Small intestine (tissue), 7 donors: ENCODE measurements around the gene ARSI. TPM values are rescaled to one million over a fixed set of nuclear protein-coding genes. Genes with fewer than 3 reads are reported as not detected.

Experiments used
- DNase-seq, 2 donors: peaks; one replicate each; pipeline versions ENCODE4 v3.0.0 to v3.0.0-alpha.2; 2013
- FAIRE-seq: peaks from 2 replicates; lab custom pipeline; 2012; peaks lifted over from hg19 to GRCh38; lab: Jason Lieb, UNC
- H3K27ac ChIP-seq, 3 donors: one replicate each; pipeline ENCODE4 v1.5.1; 2013; ENCODE audit warnings: low read length in 2 of 3, mild to moderate bottlenecking in 2 of 3, control low read depth in 1 of 3, inconsistent platforms in 1 of 3, low read depth in 1 of 3, moderate library complexity in 1 of 3
- H3K27me3 ChIP-seq, 3 donors: one replicate each; pipeline ENCODE4 v1.6.1; 2013; ENCODE audit warnings: low read length in 3 of 3, inconsistent platforms in 1 of 3; ENCODE audit not compliant: control insufficient read depth in 3 of 3, insufficient read depth in 3 of 3
- H3K36me3 ChIP-seq, 3 donors: one replicate each; pipeline ENCODE4 v1.6.1; 2013; ENCODE audit warnings: low read length in 3 of 3, inconsistent platforms in 1 of 3, low read depth in 1 of 3, mild to moderate bottlenecking in 1 of 3, moderate library complexity in 1 of 3; ENCODE audit not compliant: control insufficient read depth in 3 of 3, insufficient read depth in 2 of 3
- H3K4me1 ChIP-seq, 3 donors: one replicate each; pipeline ENCODE4 v1.6.1; 2013; ENCODE audit warnings: low read length in 2 of 3, inconsistent platforms in 1 of 3, low read depth in 1 of 3, mild to moderate bottlenecking in 1 of 3, moderate library complexity in 1 of 3; ENCODE audit not compliant: control insufficient read depth in 3 of 3, insufficient read depth in 2 of 3
- H3K4me3 ChIP-seq, 3 donors: one replicate each; pipeline ENCODE4 v1.5.1; 2013; ENCODE audit warnings: low read length in 3 of 3, control low read depth in 1 of 3, inconsistent platforms in 1 of 3, low read depth in 1 of 3, mild to moderate bottlenecking in 1 of 3, moderate library complexity in 1 of 3
- H3K9me3 ChIP-seq, 2 donors: one replicate each; pipeline ENCODE4 v1.6.1; 2013; ENCODE audit warnings: low read depth in 1 of 2, low read length in 1 of 2; ENCODE audit not compliant: control insufficient read depth in 2 of 2, insufficient read depth in 1 of 2
- WGBS, 3 donors: extraction: QIAGEN DNeasy Blood & Tissue Kit; methylation state at CpG; one replicate each; pipeline ENCODE4 v1.1.7; 2013; 5-methylcytosine and 5-hydroxymethylcytosine counted together
- polyA plus RNA-seq, 4 donors: library from polyadenylated mRNA; stranded (reverse) in 3 of 4; unstranded in 1 of 4; fragments of 200-250 nt in 3 of 4; fragments of 120-200 nt in 1 of 4; gene quantifications; one replicate each; pipeline versions ENCODE4 v1.2.1 to v1.2.3, GENCODE V29; 2013
- donor health status: healthy with polysubstance abuse.
- donor health status: control.
- donor health status: control.
- donor health status: Bipolar disorder and iron deficiency.
- donor health status: healthy.

ARSI gene
- polyA plus RNA-seq, 4 donors, result 0.40 to 1.4 TPM; not detected in 2

- H3K27me3 ChIP-seq, result peaks cover 0 to 34% (median 11%) of the 10 kb centered on the region in 3 donors
- no peak for FAIRE-seq
- no peaks in the 10 kb centered on the region for H3K9me3 ChIP-seq
- no peak overlapping the region for H3K27ac ChIP-seq
- H3K4me3 ChIP-seq, result no peak overlapping the region
- DNase-seq, result no peak
- H3K36me3 ChIP-seq, result peaks cover 0 to 16% (median 0%) of the 10 kb centered on the region in 3 donors
- WGBS, 3 donors, result 93 to 95% (median 94%) methylated on average over 31 of the region's 31 CpGs
- H3K4me1 ChIP-seq, result peaks cover 0 to 38% (median 4%) of the 10 kb centered on the region in 3 donors
Observed at GRCh38 chr5:150297934-150298595, 4.6 kb downstream of the ARSI start.

- 94 to 96% (median 95%) methylated on average over 36 of the region's 36 CpGs for WGBS, 3 donors
- DNase-seq (no peak), FAIRE-seq (no peak)
- no peak overlapping the region for H3K27ac ChIP-seq
- H3K36me3 ChIP-seq, result peaks cover 0 to 16% (median 0%) of the 10 kb centered on the region in 3 donors
- H3K4me1 ChIP-seq, result peaks cover 0 to 33% (median 2%) of the 10 kb centered on the region in 3 donors
- peaks cover 0 to 27% (median 7%) of the 10 kb centered on the region in 3 donors for H3K27me3 ChIP-seq
- no peak overlapping the region for H3K4me3 ChIP-seq
- no peaks in the 10 kb centered on the region for H3K9me3 ChIP-seq
Observed at GRCh38 chr5:150297236-150297890, 5.3 kb downstream of the ARSI start.

- H3K27me3 ChIP-seq, result peaks cover 0 to 19% (median under 1%) of the 10 kb centered on the region in 3 donors
- H3K27ac ChIP-seq, result no peak overlapping the region
- no peak for FAIRE-seq
- H3K4me3 ChIP-seq, result no peak overlapping the region
- DNase-seq, result no peak
- peaks cover 0 to 33% (median 0%) of the 10 kb centered on the region in 3 donors for H3K4me1 ChIP-seq
- peaks cover 0 to 16% (median 0%) of the 10 kb centered on the region in 3 donors for H3K36me3 ChIP-seq
- WGBS, 3 donors, result 90 to 96% (median 90%) methylated on average over 6 to 7 of the region's 7 CpGs
- no peaks in the 10 kb centered on the region for H3K9me3 ChIP-seq
Observed at GRCh38 chr5:150296496-150296895, 6.2 kb downstream of the ARSI start.

- Histone ChIP-seq H3K4me3 (no peak overlapping the region), H3K27me3 (peaks cover 0 to 13% (median 0%) of the 10 kb centered on the region in 3 donors), H3K27ac (peak overlapping the region in 1 of 3 donors; percentile 81), H3K4me1 (peaks cover 0 to 33% (median 0%) of the 10 kb centered on the region in 3 donors), H3K9me3 (no peaks in the 10 kb centered on the region), H3K36me3 (peaks cover 0 to 16% (median 0%) of the 10 kb centered on the region in 3 donors)
- no peak for DNase-seq
- FAIRE-seq, result no peak
- WGBS, 3 donors, result 87 to 91% (median 89%) methylated on average over 17 of the region's 17 CpGs
Observed at GRCh38 chr5:150295741-150296486, 6.8 kb downstream of the ARSI start.

GRCh38 chr5:150295172-150295634 is 7.5 kb downstream of the ARSI start:
- FAIRE-seq (no peak), DNase-seq (peak; percentile 48 to 93)
- peaks cover 0 to 16% (median 0%) of the 10 kb centered on the region in 3 donors for H3K36me3 ChIP-seq
- H3K9me3 ChIP-seq, result no peaks in the 10 kb centered on the region
- peak overlapping the region in 1 of 3 donors; percentile 81 for H3K27ac ChIP-seq
- no peak overlapping the region for H3K4me3 ChIP-seq
- 22 to 47% (median 23%) methylated on average over 10 of the region's 10 CpGs for WGBS, 3 donors
- peaks cover 0 to 10% (median 0%) of the 10 kb centered on the region in 3 donors for H3K27me3 ChIP-seq
- peaks cover 0 to 33% (median 0%) of the 10 kb centered on the region in 3 donors for H3K4me1 ChIP-seq

GRCh38 chr5:150294551-150295071 is 8.1 kb downstream of the ARSI start:
- no peak overlapping the region for H3K4me3 ChIP-seq
- no peak for FAIRE-seq
- H3K4me1 ChIP-seq, result peaks cover 0 to 33% (median 0%) of the 10 kb centered on the region in 3 donors
- DNase-seq, result no peak
- peaks cover 0 to 16% (median 0%) of the 10 kb centered on the region in 3 donors for H3K36me3 ChIP-seq
- H3K27me3 ChIP-seq, result peaks cover 0 to 12% (median 0%) of the 10 kb centered on the region in 3 donors
- 48 to 75% (median 70%) methylated on average over 10 of the region's 10 CpGs for WGBS, 3 donors
- H3K9me3 ChIP-seq, result no peaks in the 10 kb centered on the region
- H3K27ac ChIP-seq, result peak overlapping the region in 1 of 3 donors; percentile 81

- Histone ChIP-seq H3K27me3 (peaks cover 0 to 19% (median 0%) of the 10 kb centered on the region in 3 donors), H3K9me3 (no peaks in the 10 kb centered on the region), H3K4me1 (peaks cover 0 to 33% (median 0%) of the 10 kb centered on the region in 3 donors), H3K36me3 (peaks cover 0 to 16% (median 0%) of the 10 kb centered on the region in 3 donors), H3K4me3 (no peak overlapping the region), H3K27ac (no peak overlapping the region)
- FAIRE-seq (no peak), DNase-seq (no peak)
- WGBS, 3 donors, result 84 to 90% (median 87%) methylated on average over 19 of the region's 19 CpGs
Observed at GRCh38 chr5:150293091-150293941, 9.4 kb downstream of the ARSI start.
